Measurements from ENCODE around the gene TUBA8. TPM values are rescaled to one million over a fixed set of nuclear protein-coding genes. Genes with fewer than 3 reads are reported as not detected.

Gene TUBA8
- total and polyA plus RNA-seq, 2 donors (not counting 3 experiments of a cell fraction or from before 2014, with no cell fraction given), result 6.9 to 8.9 TPM

- ChIA-PET CTCF (interaction anchor here (1.2 to 1.8 kb wide), 3 partner anchors 11 to 35 kb away, joined by 3 to 6 read pairs (median 3); no protein-coding TSS in a partner anchor), POLR2A (no interaction called here)
- Histone ChIP-seq H4K20me1 (replicated peaks; ENCODE audit: control insufficient read depth, extremely low read depth, insufficient read depth, low read length) (no peaks in the 10 kb centered on the region), H3K4me2 (ENCODE audit: insufficient read depth, low read length) (peak overlapping the region; percentile 62), H3K79me2 (ENCODE audit: control insufficient read depth, insufficient read depth, low read length) (no peaks in the 10 kb centered on the region), H3K27ac (ENCODE audit: insufficient read depth, low read depth, low read length) (no peak overlapping the region), H3K4me3 (replicated peaks in 1 of 3; ENCODE audit: insufficient read depth in 1 of 3, low read depth in 1 of 3, low read length in 3 of 3) (peak overlapping the region; percentile 39 to 67 (median 39)), H3K9ac (replicated peaks; ENCODE audit: extremely low read depth, insufficient read depth, low read length) (peak overlapping the region; percentile 31), H3K9me3 (replicated peaks; ENCODE audit: control insufficient read depth, insufficient read depth, low read length) (no peaks in the 10 kb centered on the region), H3K36me3 (ENCODE audit: control insufficient read depth in 2 of 2, extremely low read depth in 1 of 2, insufficient read depth in 2 of 2, low read length in 2 of 2) (no peaks in the 10 kb centered on the region), H2AFZ (ENCODE audit: low read depth, low read length) (peak overlapping the region; percentile 94), H3K27me3 (ENCODE audit: control insufficient read depth in 2 of 2, insufficient read depth in 2 of 2, low read length in 2 of 2) (no peaks in the 10 kb centered on the region), H3K4me1 (ENCODE audit: control insufficient read depth, extremely low read depth, insufficient read depth, low read length) (peaks cover 19% of the 10 kb centered on the region), H3K9me1 (replicated peaks; ENCODE audit: control insufficient read depth, extremely low read depth, insufficient read depth, low read length) (no peaks in the 10 kb centered on the region)
- BruUV-seq (replicated peaks), result no TSS peak
- intact Hi-C loops (cut with micrococcal nuclease), result no loop called here
- no peak for FAIRE-seq
- TF ChIP-seq EZH2 (IDR thresholded peaks at IDR 0.05; ENCODE audit: borderline replicate concordance, low read depth, low read length, severe bottlenecking) (no peak), MYC (IDR thresholded peaks at IDR 0.05; ENCODE audit: low read depth, low read length) (no peak), POLR2A (IDR thresholded peaks at IDR 0.05; ENCODE audit: low read depth, low read length) (no peak), MAX (IDR thresholded peaks at IDR 0.05; ENCODE audit: insufficient read depth, insufficient read length) (no peak), CTCF (IDR thresholded peaks at IDR 0.05; ENCODE audit: extremely low read depth in 1 of 2, insufficient read depth in 1 of 2, low read depth in 1 of 2, low read length in 2 of 2) (no peak), JUN (IDR thresholded peaks at IDR 0.05; ENCODE audit: borderline replicate concordance, insufficient read depth, insufficient read length, low read depth) (no peak)
- dilution Hi-C loops (cut with MboI; ENCODE audit: extremely low pct_ligation_motif_present, low sequenced_read_pairs), result no loop called here
- peak; percentile 4 for DNase-seq (ENCODE audit: low read depth, low spot score)
These were observed 547 bp downstream of the TUBA8 start for GRCh38 chr22:18110954-18111758.
